GM12892 (cell line): ENCODE data around the gene PFKM.

ENCODE experiments used
- POLR2A ChIP-seq: IDR thresholded peaks from 2 replicates; pipeline ENCODE4 v1.6.1; 2011; ENCODE audit warnings: low read depth, low read length, control low read depth
- POLR2AphosphoS5 ChIP-seq: IDR thresholded peaks from 2 replicates; pipeline ENCODE4 v1.6.1; 2011; ENCODE audit warnings: low read depth, low read length, control low read depth
- TAF1 ChIP-seq: IDR thresholded peaks from 2 replicates; pipeline ENCODE4 v1.6.1; 2011; ENCODE audit warnings: low read depth, mild to moderate bottlenecking, control low read depth, low read length, borderline replicate concordance

DNA sequence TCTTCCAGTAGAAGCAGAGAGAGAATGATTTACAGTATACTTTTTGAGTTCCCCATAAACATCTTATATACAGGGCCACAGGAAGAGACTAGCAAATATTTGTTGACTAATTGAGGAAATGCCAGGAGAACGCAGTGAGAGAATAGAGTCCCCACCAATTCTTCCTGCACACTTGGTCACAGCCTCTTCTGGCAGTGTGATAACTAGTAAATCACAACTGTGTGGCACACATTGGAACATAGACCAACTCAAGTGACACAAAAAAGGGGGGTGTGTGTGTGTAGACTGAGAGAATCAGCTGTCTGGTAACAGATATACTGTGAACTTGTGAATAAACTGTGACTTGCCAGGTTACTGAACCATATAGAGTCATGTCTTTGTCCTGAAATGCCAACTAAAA lies 10.2 kb downstream of the PFKM start:
- TF ChIP-seq POLR2A (no peak), POLR2AphosphoS5 (no peak), TAF1 (no peak)
